Measurements from ENCODE around the gene MEPCE. TPM values are rescaled to one million over a fixed set of nuclear protein-coding genes. Genes with fewer than 3 reads are reported as not detected.

MEPCE gene
- total and polyA plus RNA-seq, 9 of the 15 experiments (the other 6 are each of a cell fraction or from before 2014, with no cell fraction given) = 10.9 to 76.3 (median 44.1) TPM

DNA sequence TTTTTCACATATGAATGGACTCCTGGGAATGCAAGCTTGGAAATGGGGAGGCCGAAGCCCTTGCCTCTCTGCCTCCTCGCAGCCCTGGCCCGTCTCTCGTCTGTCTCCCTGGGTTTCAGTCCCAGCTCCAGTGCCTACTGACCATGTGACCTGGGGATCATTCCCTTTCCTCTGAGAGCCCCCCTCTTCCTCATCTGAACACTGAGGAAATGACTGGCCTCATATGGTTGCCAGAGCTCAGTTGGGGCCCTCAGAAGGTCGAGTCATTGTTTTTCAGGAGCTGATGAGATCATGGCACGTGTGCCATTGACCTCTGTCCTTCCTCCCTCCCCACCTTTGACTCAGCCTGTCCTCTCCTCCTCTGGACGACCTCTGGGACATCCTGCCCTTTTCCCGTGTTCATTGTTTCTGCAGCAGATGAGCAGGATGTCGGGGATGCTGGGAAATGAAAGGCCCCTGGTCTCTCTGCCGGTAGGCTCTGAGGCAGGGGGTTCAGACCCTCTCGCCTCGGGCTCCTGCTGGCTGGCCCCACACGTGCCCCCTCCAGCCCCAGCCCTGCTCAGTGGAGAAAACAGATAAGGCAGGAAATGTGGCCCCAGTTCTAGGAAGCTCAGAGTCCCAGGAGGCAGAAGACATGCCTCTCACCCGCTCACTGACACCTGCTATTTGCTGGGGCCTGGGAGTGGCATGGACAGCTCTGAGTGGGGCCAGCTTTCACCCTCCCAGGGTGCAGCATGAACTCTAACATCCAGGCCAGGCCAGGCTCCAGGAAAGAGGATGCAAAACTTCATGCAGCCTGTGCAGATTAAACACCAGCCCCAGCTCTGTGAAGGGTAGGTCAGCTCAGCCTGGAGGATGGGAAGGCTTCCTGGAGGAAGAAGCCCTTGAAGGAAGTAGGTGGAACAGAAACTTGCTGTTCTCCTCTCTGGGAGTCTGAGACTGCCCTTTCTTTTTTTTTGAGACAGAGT, 15.0 kb downstream of the MEPCE start (continued):
- TF ChIP-seq JUND (IDR thresholded peaks at IDR 0.05; ENCODE audit: borderline replicate concordance, low read depth, low read length) (peak; percentile 96), JUND (tag; IDR thresholded peaks at IDR 0.05; ENCODE audit: borderline replicate concordance, low read depth, low read length) (peak; percentile 98), NRF1 (conservative IDR thresholded peaks at IDR 0.05 in 1 of 2, IDR thresholded peaks at IDR 0.05 in 1 of 2) (peak; percentile 21 to 36; a peak in 2 of 4 replicates), C11orf30 (IDR thresholded peaks at IDR 0.05; ENCODE audit: low read depth) (peak; percentile 84), CAMTA2 (CRISPR knock-in tag; conservative IDR thresholded peaks at IDR 0.05) (0 out of 2 replicates have a peak, but pooled peaks have one; percentile 34), ZNF274 (IDR thresholded peaks at IDR 0.05; ENCODE audit: borderline replicate concordance, low read depth, low read length) (no peak), ZNF239 (CRISPR knock-in tag; IDR thresholded peaks at IDR 0.05) (no peak; the same call in 1 of the 2 replicates), ZNF134 (CRISPR knock-in tag; conservative IDR thresholded peaks at IDR 0.05) (0 out of 2 replicates have a peak, but pooled peaks have one; percentile 23), CBX5 (IDR thresholded peaks at IDR 0.05; ENCODE audit: borderline replicate concordance, low read depth) (no peak), HMGN3 (IDR thresholded peaks at IDR 0.05; ENCODE audit: borderline replicate concordance, extremely low read depth, insufficient read length, low read depth, low read length) (peak; percentile 74)
- TF ChIP-seq, protein P1, sequence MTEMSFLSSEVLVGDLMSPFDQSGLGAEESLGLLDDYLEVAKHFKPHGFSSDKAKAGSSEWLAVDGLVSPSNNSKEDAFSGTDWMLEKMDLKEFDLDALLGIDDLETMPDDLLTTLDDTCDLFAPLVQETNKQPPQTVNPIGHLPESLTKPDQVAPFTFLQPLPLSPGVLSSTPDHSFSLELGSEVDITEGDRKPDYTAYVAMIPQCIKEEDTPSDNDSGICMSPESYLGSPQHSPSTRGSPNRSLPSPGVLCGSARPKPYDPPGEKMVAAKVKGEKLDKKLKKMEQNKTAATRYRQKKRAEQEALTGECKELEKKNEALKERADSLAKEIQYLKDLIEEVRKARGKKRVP (CRISPR knock-in tag; IDR thresholded peaks at IDR 0.05) = peak; percentile 39; the same call in 1 of the 2 replicates
- TF ChIP-seq, protein P2, sequence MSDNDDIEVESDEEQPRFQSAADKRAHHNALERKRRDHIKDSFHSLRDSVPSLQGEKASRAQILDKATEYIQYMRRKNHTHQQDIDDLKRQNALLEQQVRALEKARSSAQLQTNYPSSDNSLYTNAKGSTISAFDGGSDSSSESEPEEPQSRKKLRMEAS (CRISPR knock-in tag; IDR thresholded peaks at IDR 0.05) = peak; percentile 97
- TF ChIP-seq, protein P3, sequence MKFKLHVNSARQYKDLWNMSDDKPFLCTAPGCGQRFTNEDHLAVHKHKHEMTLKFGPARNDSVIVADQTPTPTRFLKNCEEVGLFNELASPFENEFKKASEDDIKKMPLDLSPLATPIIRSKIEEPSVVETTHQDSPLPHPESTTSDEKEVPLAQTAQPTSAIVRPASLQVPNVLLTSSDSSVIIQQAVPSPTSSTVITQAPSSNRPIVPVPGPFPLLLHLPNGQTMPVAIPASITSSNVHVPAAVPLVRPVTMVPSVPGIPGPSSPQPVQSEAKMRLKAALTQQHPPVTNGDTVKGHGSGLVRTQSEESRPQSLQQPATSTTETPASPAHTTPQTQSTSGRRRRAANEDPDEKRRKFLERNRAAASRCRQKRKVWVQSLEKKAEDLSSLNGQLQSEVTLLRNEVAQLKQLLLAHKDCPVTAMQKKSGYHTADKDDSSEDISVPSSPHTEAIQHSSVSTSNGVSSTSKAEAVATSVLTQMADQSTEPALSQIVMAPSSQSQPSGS (CRISPR knock-in tag; IDR thresholded peaks at IDR 0.05) = peak; percentile 94
- TF ChIP-seq, protein P4, sequence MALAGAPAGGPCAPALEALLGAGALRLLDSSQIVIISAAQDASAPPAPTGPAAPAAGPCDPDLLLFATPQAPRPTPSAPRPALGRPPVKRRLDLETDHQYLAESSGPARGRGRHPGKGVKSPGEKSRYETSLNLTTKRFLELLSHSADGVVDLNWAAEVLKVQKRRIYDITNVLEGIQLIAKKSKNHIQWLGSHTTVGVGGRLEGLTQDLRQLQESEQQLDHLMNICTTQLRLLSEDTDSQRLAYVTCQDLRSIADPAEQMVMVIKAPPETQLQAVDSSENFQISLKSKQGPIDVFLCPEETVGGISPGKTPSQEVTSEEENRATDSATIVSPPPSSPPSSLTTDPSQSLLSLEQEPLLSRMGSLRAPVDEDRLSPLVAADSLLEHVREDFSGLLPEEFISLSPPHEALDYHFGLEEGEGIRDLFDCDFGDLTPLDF (CRISPR knock-in tag; IDR thresholded peaks at IDR 0.05) = peak; percentile 80
- TF ChIP-seq, protein P5, sequence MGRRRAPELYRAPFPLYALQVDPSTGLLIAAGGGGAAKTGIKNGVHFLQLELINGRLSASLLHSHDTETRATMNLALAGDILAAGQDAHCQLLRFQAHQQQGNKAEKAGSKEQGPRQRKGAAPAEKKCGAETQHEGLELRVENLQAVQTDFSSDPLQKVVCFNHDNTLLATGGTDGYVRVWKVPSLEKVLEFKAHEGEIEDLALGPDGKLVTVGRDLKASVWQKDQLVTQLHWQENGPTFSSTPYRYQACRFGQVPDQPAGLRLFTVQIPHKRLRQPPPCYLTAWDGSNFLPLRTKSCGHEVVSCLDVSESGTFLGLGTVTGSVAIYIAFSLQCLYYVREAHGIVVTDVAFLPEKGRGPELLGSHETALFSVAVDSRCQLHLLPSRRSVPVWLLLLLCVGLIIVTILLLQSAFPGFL (CRISPR knock-in tag; IDR thresholded peaks at IDR 0.05) = no peak
- TF ChIP-seq, protein P6, sequence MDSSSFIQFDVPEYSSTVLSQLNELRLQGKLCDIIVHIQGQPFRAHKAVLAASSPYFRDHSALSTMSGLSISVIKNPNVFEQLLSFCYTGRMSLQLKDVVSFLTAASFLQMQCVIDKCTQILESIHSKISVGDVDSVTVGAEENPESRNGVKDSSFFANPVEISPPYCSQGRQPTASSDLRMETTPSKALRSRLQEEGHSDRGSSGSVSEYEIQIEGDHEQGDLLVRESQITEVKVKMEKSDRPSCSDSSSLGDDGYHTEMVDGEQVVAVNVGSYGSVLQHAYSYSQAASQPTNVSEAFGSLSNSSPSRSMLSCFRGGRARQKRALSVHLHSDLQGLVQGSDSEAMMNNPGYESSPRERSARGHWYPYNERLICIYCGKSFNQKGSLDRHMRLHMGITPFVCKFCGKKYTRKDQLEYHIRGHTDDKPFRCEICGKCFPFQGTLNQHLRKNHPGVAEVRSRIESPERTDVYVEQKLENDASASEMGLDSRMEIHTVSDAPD (CRISPR knock-in tag; IDR thresholded peaks at IDR 0.05) = 0 out of 2 replicates have a peak, but pooled peaks have one; percentile 3
- TF ChIP-seq, protein P7, sequence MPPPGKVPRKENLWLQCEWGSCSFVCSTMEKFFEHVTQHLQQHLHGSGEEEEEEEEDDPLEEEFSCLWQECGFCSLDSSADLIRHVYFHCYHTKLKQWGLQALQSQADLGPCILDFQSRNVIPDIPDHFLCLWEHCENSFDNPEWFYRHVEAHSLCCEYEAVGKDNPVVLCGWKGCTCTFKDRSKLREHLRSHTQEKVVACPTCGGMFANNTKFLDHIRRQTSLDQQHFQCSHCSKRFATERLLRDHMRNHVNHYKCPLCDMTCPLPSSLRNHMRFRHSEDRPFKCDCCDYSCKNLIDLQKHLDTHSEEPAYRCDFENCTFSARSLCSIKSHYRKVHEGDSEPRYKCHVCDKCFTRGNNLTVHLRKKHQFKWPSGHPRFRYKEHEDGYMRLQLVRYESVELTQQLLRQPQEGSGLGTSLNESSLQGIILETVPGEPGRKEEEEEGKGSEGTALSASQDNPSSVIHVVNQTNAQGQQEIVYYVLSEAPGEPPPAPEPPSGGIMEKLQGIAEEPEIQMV (tag; conservative IDR thresholded peaks at IDR 0.05; ENCODE audit: low read depth) = 0 out of 2 replicates have a peak, but pooled peaks have one; percentile 17
